Measurements from ENCODE around the gene ADAM8.

Gene ADAM8

DNA sequence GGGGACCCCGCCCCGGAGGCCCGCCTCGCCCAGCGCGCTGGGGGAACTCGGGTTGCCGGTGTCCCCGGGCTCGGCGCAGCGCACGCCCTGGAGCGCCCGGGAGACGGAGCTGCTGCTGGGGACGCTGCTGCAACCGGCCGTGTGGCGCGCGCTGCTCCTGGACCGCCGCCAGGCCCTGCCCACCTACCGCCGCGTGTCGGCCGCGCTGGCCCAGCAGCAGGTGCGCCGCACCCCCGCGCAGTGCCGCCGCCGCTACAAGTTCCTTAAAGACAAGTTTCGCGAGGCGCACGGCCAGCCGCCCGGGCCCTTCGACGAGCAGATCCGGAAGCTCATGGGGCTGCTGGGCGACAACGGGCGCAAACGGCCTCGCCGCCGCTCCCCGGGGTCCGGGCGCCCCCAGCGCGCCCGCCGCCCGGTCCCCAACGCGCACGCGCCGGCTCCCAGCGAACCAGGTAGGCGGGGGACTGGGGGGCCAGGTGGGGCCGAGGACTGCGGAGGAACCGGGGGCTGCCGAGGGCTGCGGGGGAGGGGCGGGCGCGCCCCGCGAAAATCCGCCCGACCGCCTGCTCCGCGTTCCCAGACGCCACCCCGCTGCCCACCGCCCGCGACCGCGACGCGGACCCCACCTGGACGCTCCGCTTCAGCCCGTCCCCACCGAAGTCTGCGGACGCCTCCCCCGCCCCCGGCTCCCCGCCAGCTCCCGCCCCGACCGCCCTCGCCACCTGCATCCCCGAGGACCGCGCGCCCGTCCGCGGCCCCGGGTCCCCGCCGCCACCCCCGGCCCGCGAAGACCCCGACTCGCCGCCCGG, 46.1 kb downstream of the ADAM8 start:
- Histone ChIP-seq H3K4me3 (peak overlapping the region; percentile 60), H3K27ac (no peak overlapping the region)
- no peak for DNase-seq (ENCODE audit: low spot score)
- no peak for TF ChIP-seq CTCF (IDR thresholded peaks at IDR 0.05)

GRCh38 chr10:133230044-133230361, 46.7 kb downstream of the ADAM8 start, which contains the start of gene UTF1:
TSS of gene UTF1 (plus strand) at chr10:133230217. CDS start at chr10:133230289, 72 bp downstream.
- DNase-seq (ENCODE audit: low spot score), result no peak
- no peak for TF ChIP-seq CTCF (IDR thresholded peaks at IDR 0.05)
- Histone ChIP-seq H3K4me3 (peak within 1 kb of the TSS; percentile 60), H3K27ac (no peak within 1 kb of the TSS)

- DNase-seq (ENCODE audit: low spot score), result no peak
- H3K27ac ChIP-seq, result no peak overlapping the region
- TF ChIP-seq CTCF (IDR thresholded peaks at IDR 0.05), result no peak
- H3K4me3 ChIP-seq, result peak overlapping the region; percentile 60
Observed at GRCh38 chr10:133229265-133230043, 47.2 kb downstream of the ADAM8 start.

DNA sequence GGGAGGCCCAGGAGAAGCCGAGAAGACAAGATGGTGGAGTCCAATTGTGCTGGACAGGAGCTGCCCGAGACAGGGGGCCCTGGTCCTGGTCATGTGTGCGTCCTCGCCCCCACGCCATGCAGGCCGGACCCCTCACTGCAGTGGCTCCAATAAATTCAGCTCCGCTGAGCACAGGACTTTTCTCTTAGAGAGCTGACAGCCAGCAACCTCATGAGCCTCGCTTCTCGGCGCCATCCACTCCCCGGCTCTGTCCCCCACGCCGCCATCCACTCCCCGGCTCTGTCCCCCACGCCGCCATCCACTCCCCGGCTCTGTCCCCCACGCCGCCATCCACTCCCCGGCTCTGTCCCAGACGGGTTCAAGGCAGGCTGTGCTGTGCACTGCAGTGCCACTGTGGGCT, 49.4 kb downstream of the ADAM8 start:
- TF ChIP-seq CTCF (IDR thresholded peaks at IDR 0.05), result no peak
- no peak overlapping the region for H3K4me3 ChIP-seq
- no peak for DNase-seq (ENCODE audit: low spot score)
- H3K27ac ChIP-seq, result no peak overlapping the region

DNA sequence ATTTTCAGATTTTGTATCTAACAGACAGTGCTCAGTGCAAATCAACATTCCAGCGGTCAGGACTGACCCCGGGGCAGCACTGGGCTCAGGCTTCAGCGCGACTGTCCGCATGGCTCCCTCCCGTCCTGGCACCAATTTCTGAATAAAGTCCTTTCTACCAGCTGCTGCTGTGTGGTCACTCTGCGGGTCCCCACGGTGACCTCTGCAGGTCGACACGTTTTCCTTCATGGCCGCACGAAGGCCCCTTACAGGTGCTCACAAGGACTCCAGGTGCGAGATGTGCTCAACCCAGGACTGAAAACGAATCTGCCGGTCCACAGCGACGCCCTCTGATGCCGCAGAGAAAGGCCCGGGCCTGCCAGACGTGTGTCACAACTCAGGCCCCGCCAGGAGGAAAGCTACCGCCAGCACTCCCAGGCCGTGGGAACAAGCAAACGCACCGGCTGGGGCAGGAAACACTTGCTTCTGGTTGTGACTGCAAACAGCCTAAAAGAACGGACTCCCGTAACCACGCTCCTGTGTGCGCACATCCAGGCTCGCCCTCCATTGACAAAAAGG, 50.3 kb downstream of the ADAM8 start:
- DNase-seq (ENCODE audit: low spot score), result no peak

DNA sequence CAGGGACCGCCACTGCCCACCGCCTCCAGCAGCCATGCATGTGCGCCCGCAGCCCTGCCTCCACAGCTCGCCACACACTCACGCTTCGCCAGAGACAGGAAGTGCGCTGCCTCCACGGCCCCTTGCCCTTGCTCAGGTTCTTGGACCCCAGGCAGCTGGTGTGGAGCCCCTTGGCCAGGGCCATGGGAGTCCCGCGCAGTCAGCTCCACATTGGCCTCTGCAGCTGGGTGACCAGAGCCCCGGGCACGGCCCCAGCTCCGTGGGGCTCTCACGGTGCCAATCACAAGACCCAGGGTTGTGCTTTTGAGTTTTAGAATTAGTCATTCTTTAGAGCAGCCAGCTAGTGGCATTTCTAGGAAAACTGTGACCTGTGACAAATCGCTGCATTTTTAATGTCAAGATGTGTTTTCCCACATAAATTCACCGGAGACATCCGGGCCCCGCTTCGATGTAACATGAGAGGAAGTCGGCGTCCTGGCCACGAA, 50.9 kb downstream of the ADAM8 start:
- no peak overlapping the region for H3K4me3 ChIP-seq
- DNase-seq (ENCODE audit: low spot score), result no peak
- no peak overlapping the region for H3K27ac ChIP-seq
- TF ChIP-seq CTCF (IDR thresholded peaks at IDR 0.05), result no peak

More for the DNA sequence above, 50.3 kb downstream of the ADAM8 start:
- no peak for TF ChIP-seq CTCF (IDR thresholded peaks at IDR 0.05)
- Histone ChIP-seq H3K27ac (no peak overlapping the region), H3K4me3 (no peak overlapping the region)

Data from coronary artery (tissue), 2 donors.